ENCODE data around the gene LRRC46. TPM values are rescaled to one million over a fixed set of nuclear protein-coding genes. Genes with fewer than 3 reads are reported as not detected.

The LRRC46 gene
- total and polyA plus RNA-seq, 4 donors, result 0.51 to 0.87 TPM; not detected in 2

DNA sequence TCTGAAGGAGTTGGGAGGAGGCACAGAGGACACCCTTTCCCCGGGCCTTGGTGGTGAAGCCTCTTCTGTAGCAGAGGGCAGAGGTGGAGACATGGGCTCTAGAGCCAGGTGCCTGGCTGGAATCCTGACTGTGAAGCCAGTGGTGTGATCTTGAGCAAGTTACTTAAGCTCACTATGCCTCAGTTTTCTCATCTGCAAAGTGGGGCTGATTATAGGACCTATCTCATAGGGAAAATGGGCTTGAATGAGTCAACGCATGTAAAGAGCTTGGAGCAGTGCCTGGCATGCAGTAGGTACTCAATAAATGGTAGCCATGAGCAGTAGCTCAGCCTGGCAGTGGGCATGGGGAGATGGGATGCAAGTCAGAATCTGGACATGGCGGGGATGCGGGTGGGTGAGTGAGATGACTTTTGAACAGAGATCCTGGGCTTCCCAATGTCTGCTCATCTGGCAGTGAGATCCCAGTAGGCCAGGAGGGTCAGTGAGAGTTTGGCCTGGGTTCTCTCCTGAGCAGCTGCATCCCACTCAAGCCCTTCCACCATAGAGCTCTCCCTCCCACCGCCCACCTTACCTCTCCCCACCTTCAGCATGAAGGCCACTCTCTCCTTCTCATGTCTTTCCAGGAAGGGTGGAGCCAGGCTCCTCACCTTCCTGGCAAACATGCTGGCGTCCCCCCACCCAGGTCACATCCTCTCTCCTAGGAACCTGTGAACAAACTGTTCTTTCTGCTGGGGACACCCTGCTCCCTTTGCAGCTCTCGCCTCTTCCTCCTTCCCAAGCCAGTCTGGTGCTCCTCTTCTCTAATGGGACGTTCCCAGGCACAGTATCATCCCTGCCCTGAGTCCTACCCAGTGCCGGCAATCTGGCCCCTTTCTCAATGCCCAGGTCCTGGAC, 51.5 kb downstream of the LRRC46 start:
- Histone ChIP-seq H3K27ac (ENCODE audit: low read depth in 1 of 2, low read length in 2 of 2) (no peak overlapping the region), H3K4me1 (ENCODE audit: control insufficient read depth in 1 of 2, insufficient read depth in 2 of 2, low read length in 2 of 2) (no peaks in the 10 kb centered on the region), H3K4me3 (ENCODE audit: low read length in 2 of 2) (no peak overlapping the region), H3K9me3 (ENCODE audit: control insufficient read depth, low read length) (no peaks in the 10 kb centered on the region), H3K27me3 (ENCODE audit: control insufficient read depth in 1 of 2, insufficient read depth in 2 of 2, low read length in 1 of 2) (no peaks in the 10 kb centered on the region), H3K36me3 (ENCODE audit: control insufficient read depth in 1 of 2, insufficient read depth in 2 of 2, low read length in 1 of 2) (no peaks in the 10 kb centered on the region)
- DNase-seq, result peak in 1 of 2 donors; percentile 43
- ATAC-seq (ENCODE audit: low FRiP score), result no peak
- WGBS, 2 donors, result 75 to 89% methylated on average over 8 to 9 of the region's 9 CpGs
- intact Hi-C loops (cut with DNase I), result no loop called here

DNA sequence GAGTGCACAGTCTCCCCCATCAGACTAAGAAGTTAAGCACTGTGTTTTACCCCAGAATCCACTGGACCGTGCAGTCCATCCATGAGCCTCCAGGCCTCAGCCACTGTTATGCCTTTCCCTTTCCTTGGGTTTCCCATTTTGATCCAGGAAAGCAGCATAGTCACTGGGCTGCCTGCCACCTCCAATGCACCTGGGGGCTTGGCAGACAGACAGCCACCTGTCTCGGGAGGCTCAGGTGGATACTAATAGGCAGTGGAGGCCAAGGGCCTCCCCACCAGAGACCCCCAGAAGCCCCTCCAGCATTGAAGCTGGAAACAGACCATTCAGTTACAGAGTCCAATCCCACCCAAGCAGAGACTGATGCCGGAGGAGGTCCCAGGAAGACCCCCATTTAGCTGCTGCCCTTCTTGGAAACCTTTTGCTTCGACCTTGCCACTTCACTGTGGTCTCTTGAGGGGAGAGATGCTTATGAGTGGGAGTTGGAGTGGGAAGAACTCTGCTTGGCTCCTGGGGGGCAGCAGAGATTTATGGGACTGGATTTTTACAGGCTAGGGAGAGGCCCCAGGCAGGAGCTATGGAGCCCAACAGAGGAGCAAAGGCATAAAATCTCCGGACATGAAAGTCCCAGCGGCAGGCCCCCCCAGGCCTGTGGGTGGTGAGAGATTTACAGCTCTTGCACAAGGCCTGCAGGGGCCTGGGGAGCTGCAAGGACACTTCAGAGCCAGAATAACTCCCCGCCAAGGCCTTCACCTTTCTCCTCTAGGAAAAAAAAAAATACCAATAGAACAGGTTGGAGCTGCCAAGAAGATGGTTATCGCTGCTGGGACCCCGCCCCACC, 52.3 kb downstream of the LRRC46 start:
- DNase-seq (peak in 1 of 2 donors; percentile 35), ATAC-seq (ENCODE audit: low FRiP score) (no peak)
- Histone ChIP-seq H3K27me3 (ENCODE audit: control insufficient read depth in 1 of 2, insufficient read depth in 2 of 2, low read length in 1 of 2) (no peaks in the 10 kb centered on the region), H3K27ac (ENCODE audit: low read depth in 1 of 2, low read length in 2 of 2) (no peak overlapping the region), H3K4me1 (ENCODE audit: control insufficient read depth in 1 of 2, insufficient read depth in 2 of 2, low read length in 2 of 2) (no peaks in the 10 kb centered on the region), H3K4me3 (ENCODE audit: low read length in 2 of 2) (no peak overlapping the region), H3K9me3 (ENCODE audit: control insufficient read depth, low read length) (no peaks in the 10 kb centered on the region), H3K36me3 (ENCODE audit: control insufficient read depth in 1 of 2, insufficient read depth in 2 of 2, low read length in 1 of 2) (no peaks in the 10 kb centered on the region)
- WGBS, 2 donors, result 77 to 81% methylated on average over 9 of the region's 9 CpGs
- intact Hi-C loops (cut with DNase I), result no loop called here

DNA sequence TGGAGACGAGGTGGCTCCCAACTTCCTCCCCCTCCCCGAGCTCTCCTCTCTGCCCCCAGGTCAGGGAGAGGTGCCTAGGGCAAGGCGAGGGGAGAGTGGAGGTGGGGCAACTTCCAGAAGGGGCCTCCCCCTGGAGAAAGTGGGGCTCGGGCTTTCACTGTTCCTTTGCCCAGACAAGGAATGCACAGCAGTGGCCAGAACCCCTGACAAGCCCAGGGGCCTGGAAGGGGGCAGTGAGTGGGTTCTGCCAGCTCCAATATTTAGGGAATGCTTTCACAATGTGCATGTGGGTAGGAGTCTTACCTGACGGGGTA, 52.9 kb downstream of the LRRC46 start:
- H3K4me3 ChIP-seq (ENCODE audit: low read length in 2 of 2), result no peak overlapping the region
- no peak for ATAC-seq (ENCODE audit: low FRiP score)
- intact Hi-C loops (cut with DNase I), result no loop called here
- H3K27ac ChIP-seq (ENCODE audit: low read depth in 1 of 2, low read length in 2 of 2), result no peak overlapping the region
- no peaks in the 10 kb centered on the region for H3K36me3 ChIP-seq (ENCODE audit: control insufficient read depth in 1 of 2, insufficient read depth in 2 of 2, low read length in 1 of 2)
- H3K27me3 ChIP-seq (ENCODE audit: control insufficient read depth in 1 of 2, insufficient read depth in 2 of 2, low read length in 1 of 2), result no peaks in the 10 kb centered on the region
- H3K9me3 ChIP-seq (ENCODE audit: control insufficient read depth, low read length), result no peaks in the 10 kb centered on the region
- 56 to 71% methylated on average over 4 to 5 of the region's 5 CpGs for WGBS, 2 donors
- DNase-seq, result peak in 1 of 2 donors; percentile 34
- no peaks in the 10 kb centered on the region for H3K4me1 ChIP-seq (ENCODE audit: control insufficient read depth in 1 of 2, insufficient read depth in 2 of 2, low read length in 2 of 2)

DNA sequence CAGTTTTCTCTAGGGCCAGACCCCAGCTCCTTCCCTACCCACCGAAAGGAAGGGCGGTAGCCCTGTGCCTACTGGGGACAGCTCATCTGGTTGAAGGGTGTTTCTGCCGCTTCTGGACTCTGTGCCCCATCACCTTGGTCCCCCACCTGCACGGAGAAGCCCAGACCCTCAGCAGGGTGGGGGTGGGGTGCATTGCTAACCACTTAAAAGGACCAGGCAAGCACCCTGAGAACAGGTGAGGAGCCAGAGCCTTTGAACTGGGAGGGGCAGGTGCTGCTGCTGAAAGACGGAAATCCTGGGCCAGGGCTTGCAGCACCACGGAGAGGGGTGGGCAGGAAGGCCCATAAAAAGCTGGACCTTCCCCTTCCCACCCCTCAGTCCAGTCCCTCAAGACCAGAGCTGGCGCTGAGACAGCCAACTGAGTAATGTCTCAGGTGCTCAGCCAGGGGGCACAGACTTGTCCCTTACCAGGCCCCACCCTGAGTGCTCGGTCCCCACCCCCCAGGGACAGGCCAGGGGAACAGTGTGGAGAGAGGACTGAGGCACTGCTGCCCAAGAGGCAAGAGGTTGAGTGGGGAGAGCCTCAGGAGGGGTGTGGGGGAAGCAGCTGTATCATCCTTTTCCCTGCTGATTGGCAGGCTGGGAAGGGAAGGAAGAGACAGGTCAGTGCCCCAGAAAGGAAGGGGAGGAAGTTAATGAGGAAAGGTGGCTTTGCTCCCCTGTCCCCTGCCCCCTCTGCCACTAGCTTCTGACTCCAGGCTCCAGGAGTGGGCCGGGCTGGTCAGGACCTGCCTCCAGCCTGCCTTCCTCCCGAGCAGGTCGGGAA, 53.6 kb downstream of the LRRC46 start:
- 67 to 70% methylated on average over 11 of the region's 11 CpGs for WGBS, 2 donors
- intact Hi-C loops (cut with DNase I), result no loop called here
- DNase-seq, result peak in 1 of 2 donors; percentile 67

More for the DNA sequence above, 53.6 kb downstream of the LRRC46 start:
- H3K4me3 ChIP-seq (ENCODE audit: low read length in 2 of 2), result no peak overlapping the region
- H3K4me1 ChIP-seq (ENCODE audit: control insufficient read depth in 1 of 2, insufficient read depth in 2 of 2, low read length in 2 of 2), result no peaks in the 10 kb centered on the region
- no peaks in the 10 kb centered on the region for H3K36me3 ChIP-seq (ENCODE audit: control insufficient read depth in 1 of 2, insufficient read depth in 2 of 2, low read length in 1 of 2)
- no peaks in the 10 kb centered on the region for H3K9me3 ChIP-seq (ENCODE audit: control insufficient read depth, low read length)
- H3K27ac ChIP-seq (ENCODE audit: low read depth in 1 of 2, low read length in 2 of 2), result no peak overlapping the region
- H3K27me3 ChIP-seq (ENCODE audit: control insufficient read depth in 1 of 2, insufficient read depth in 2 of 2, low read length in 1 of 2), result no peaks in the 10 kb centered on the region
- ATAC-seq (ENCODE audit: low FRiP score), result no peak

Other genes with a start within 250 kb of the LRRC46 start
- gene KPNB1, start 181.8 kb upstream of the LRRC46 start, total RNA-seq, result 100 to 1,000 TPM; 171 to 202 TPM
- 10 to 100 TPM; 39.4 to 58.9 TPM for gene KPNB1, start 181.8 kb upstream of the LRRC46 start, polyA plus RNA-seq
- gene TBKBP1, start 137.5 kb upstream of the LRRC46 start, total RNA-seq, result 10 to 100 TPM; 13.2 to 20.2 TPM
- 10 to 100 TPM in 1 of 2 donors, 1 to 10 TPM in 1; 9.3 to 16.2 TPM for gene TBKBP1, start 137.5 kb upstream of the LRRC46 start, polyA plus RNA-seq
- gene TBX21, start 98.4 kb upstream of the LRRC46 start, total RNA-seq, result under 1 TPM; 0.39 to 0.99 TPM
- gene TBX21, start 98.4 kb upstream of the LRRC46 start, polyA plus RNA-seq, result not detected
- gene OSBPL7, start 9.9 kb upstream of the LRRC46 start, total RNA-seq, result 10 to 100 TPM; 10.7 to 21.1 TPM
- 10 to 100 TPM in 1 of 2 donors, 1 to 10 TPM in 1; 8.9 to 20.1 TPM for gene OSBPL7, start 9.9 kb upstream of the LRRC46 start, polyA plus RNA-seq
- gene MRPL10, start 129 bp upstream of the LRRC46 start, total RNA-seq, result 10 to 100 TPM; 21.6 to 28.6 TPM
- 10 to 100 TPM; 34.4 to 42.2 TPM for gene MRPL10, start 129 bp upstream of the LRRC46 start, polyA plus RNA-seq
- 10 to 100 TPM; 19.3 to 37.6 TPM for gene SCRN2, start 9.6 kb downstream of the LRRC46 start, total RNA-seq
- 10 to 100 TPM; 21.2 to 64.1 TPM for gene SCRN2, start 9.6 kb downstream of the LRRC46 start, polyA plus RNA-seq
- gene SP6, start 19.5 kb downstream of the LRRC46 start, total RNA-seq, result under 1 TPM; 0.78 to 0.81 TPM
- under 1 TPM in 1 of 2 donors, not detected in 1; 0.25 TPM for gene SP6, start 19.5 kb downstream of the LRRC46 start, polyA plus RNA-seq
- gene SP2, start 64.6 kb downstream of the LRRC46 start, total RNA-seq, result 10 to 100 TPM; 14.3 to 18.0 TPM
- gene SP2, start 64.6 kb downstream of the LRRC46 start, polyA plus RNA-seq, result 10 to 100 TPM in 1 of 2 donors, 1 to 10 TPM in 1; 7.5 to 12.0 TPM
- gene PNPO, start 109.9 kb downstream of the LRRC46 start, total RNA-seq, result 10 to 100 TPM; 14.3 to 19.5 TPM
- 1 to 10 TPM; 4.9 to 6.9 TPM for gene PNPO, start 109.9 kb downstream of the LRRC46 start, polyA plus RNA-seq
- not detected for gene PRR15L, start 126.2 kb downstream of the LRRC46 start, total RNA-seq
- 10 to 100 TPM in 1 of 2 donors, under 1 TPM in 1; 0.87 to 43.5 TPM for gene PRR15L, start 126.2 kb downstream of the LRRC46 start, polyA plus RNA-seq
- gene CDK5RAP3, start 139.4 kb downstream of the LRRC46 start, total RNA-seq, result 100 to 1,000 TPM in 1 of 2 donors, 10 to 100 TPM in 1; 99.5 to 196 TPM
- gene CDK5RAP3, start 139.4 kb downstream of the LRRC46 start, polyA plus RNA-seq, result 100 to 1,000 TPM in 1 of 2 donors, 10 to 100 TPM in 1; 66.1 to 679 TPM
- 10 to 100 TPM; 59.9 to 84.2 TPM for gene COPZ2, start 206.1 kb downstream of the LRRC46 start, total RNA-seq
- 100 to 1,000 TPM; 104 to 108 TPM for gene COPZ2, start 206.1 kb downstream of the LRRC46 start, polyA plus RNA-seq
- 100 to 1,000 TPM; 161 to 250 TPM for gene NFE2L1, start 216.7 kb downstream of the LRRC46 start, total RNA-seq
- 10 to 100 TPM; 80.6 to 83.3 TPM for gene NFE2L1, start 216.7 kb downstream of the LRRC46 start, polyA plus RNA-seq